Activated naive CD8-positive, alpha-beta T cell treated with anti-CD3 and anti-CD28 coated beads, Interleukin-2, amount 50 U/mL, for 24 hours (primary cell): ENCODE data around the gene MEF2C.

Experiments
- ATAC-seq: fragments of 150-1000 bp; cut with Tn5 transposase; one replicate; pipeline ENCODE4 v1.10.0; 2021
- DNase-seq: peaks from one replicate; pipeline ENCODE4 v3.0.0; 2021
- H3K27ac Mint-ChIP-seq: one replicate; pipeline ENCODE4 v1.8.0; 2021; ENCODE audit warnings: mild to moderate bottlenecking, mixed read lengths
- H3K27me3 Mint-ChIP-seq: one replicate; pipeline ENCODE4 v1.8.0; 2021; ENCODE audit warnings: mixed read lengths
- H3K36me3 Mint-ChIP-seq: one replicate; pipeline ENCODE4 v1.8.0; 2021; ENCODE audit warnings: low read depth, mixed read lengths
- H3K4me1 Mint-ChIP-seq: one replicate; pipeline ENCODE4 v1.8.0; 2021; ENCODE audit warnings: mixed read lengths
- H3K4me3 Mint-ChIP-seq: one replicate; pipeline ENCODE4 v1.8.0; 2021; ENCODE audit warnings: mild to moderate bottlenecking, moderate library complexity, mixed read lengths
- H3K9me3 Mint-ChIP-seq: one replicate; pipeline ENCODE4 v1.8.0; 2021; ENCODE audit warnings: mixed read lengths

Gene MEF2C

GRCh38 chr5:88836195-88836838 lies 46.7 kb downstream of the MEF2C start:
- no peaks in the 10 kb centered on the region for H3K36me3 Mint-ChIP-seq
- no peak overlapping the region for H3K4me3 Mint-ChIP-seq
- peaks cover 31% of the 10 kb centered on the region for H3K4me1 Mint-ChIP-seq
- peaks cover 12% of the 10 kb centered on the region for H3K27me3 Mint-ChIP-seq
- ATAC-seq (no peak), DNase-seq (no peak)
- H3K27ac Mint-ChIP-seq, result peak overlapping the region; percentile 15
- H3K9me3 Mint-ChIP-seq, result no peaks in the 10 kb centered on the region

- Mint-ChIP-seq H3K4me3 (no peak overlapping the region), H3K27ac (no peak overlapping the region), H3K9me3 (no peaks in the 10 kb centered on the region), H3K36me3 (no peaks in the 10 kb centered on the region), H3K27me3 (peaks cover 9% of the 10 kb centered on the region), H3K4me1 (peaks cover 45% of the 10 kb centered on the region)
- DNase-seq (no peak), ATAC-seq (no peak)
These were observed 48.5 kb downstream of the MEF2C start for GRCh38 chr5:88834499-88834898.

- ATAC-seq (no peak), DNase-seq (no peak)
- H3K36me3 Mint-ChIP-seq, result no peaks in the 10 kb centered on the region
- H3K27ac Mint-ChIP-seq, result peak overlapping the region; percentile 34
- H3K4me3 Mint-ChIP-seq, result no peak overlapping the region
- H3K9me3 Mint-ChIP-seq, result peaks cover 2% of the 10 kb centered on the region
- H3K4me1 Mint-ChIP-seq, result peaks cover 49% of the 10 kb centered on the region
- peaks cover 5% of the 10 kb centered on the region for H3K27me3 Mint-ChIP-seq
These were observed 48.9 kb downstream of the MEF2C start for GRCh38 chr5:88834131-88834462.

GRCh38 chr5:88833371-88834130 lies 49.4 kb downstream of the MEF2C start:
- Mint-ChIP-seq H3K4me3 (peak overlapping the region; percentile 42), H3K27me3 (peaks cover 4% of the 10 kb centered on the region), H3K4me1 (peaks cover 54% of the 10 kb centered on the region), H3K27ac (peak overlapping the region; percentile 34), H3K9me3 (peaks cover 4% of the 10 kb centered on the region), H3K36me3 (no peaks in the 10 kb centered on the region)
- DNase-seq, result peak; percentile 63
- ATAC-seq, result peak; percentile 91

- Mint-ChIP-seq H3K36me3 (no peaks in the 10 kb centered on the region), H3K9me3 (peaks cover 4% of the 10 kb centered on the region), H3K4me3 (no peak overlapping the region), H3K4me1 (peaks cover 71% of the 10 kb centered on the region), H3K27me3 (peaks cover 3% of the 10 kb centered on the region), H3K27ac (no peak overlapping the region)
- ATAC-seq, result no peak
- no peak for DNase-seq
These were observed 51.2 kb downstream of the MEF2C start for GRCh38 chr5:88831816-88832215.

- no peak for ATAC-seq
- no peak for DNase-seq
- Mint-ChIP-seq H3K4me1 (peaks cover 79% of the 10 kb centered on the region), H3K36me3 (no peaks in the 10 kb centered on the region), H3K4me3 (no peak overlapping the region), H3K27me3 (peaks cover 3% of the 10 kb centered on the region), H3K9me3 (peaks cover 4% of the 10 kb centered on the region), H3K27ac (peak overlapping the region; percentile 92)
These were observed 52.4 kb downstream of the MEF2C start for GRCh38 chr5:88830567-88830966.

- peaks cover 87% of the 10 kb centered on the region for H3K4me1 Mint-ChIP-seq
- no peak for ATAC-seq
- peak overlapping the region; percentile 92 for H3K27ac Mint-ChIP-seq
- peaks cover 3% of the 10 kb centered on the region for H3K27me3 Mint-ChIP-seq
- DNase-seq, result no peak
- peak overlapping the region; percentile 61 for H3K4me3 Mint-ChIP-seq
- peaks cover 4% of the 10 kb centered on the region for H3K9me3 Mint-ChIP-seq
- H3K36me3 Mint-ChIP-seq, result no peaks in the 10 kb centered on the region
These were observed 53.2 kb downstream of the MEF2C start for GRCh38 chr5:88829775-88830174.

- Mint-ChIP-seq H3K4me1 (peaks cover 83% of the 10 kb centered on the region), H3K27ac (peak overlapping the region; percentile 92), H3K36me3 (no peaks in the 10 kb centered on the region), H3K4me3 (peak overlapping the region; percentile 61), H3K27me3 (peaks cover 1% of the 10 kb centered on the region), H3K9me3 (peaks cover 4% of the 10 kb centered on the region)
- peak; percentile 30 for ATAC-seq
- peak; percentile 8 for DNase-seq
These were observed 53.9 kb downstream of the MEF2C start for GRCh38 chr5:88829054-88829453.

GRCh38 chr5:88827997-88828396 lies 55.0 kb downstream of the MEF2C start:
- Mint-ChIP-seq H3K27ac (peak overlapping the region; percentile 92), H3K9me3 (peaks cover 4% of the 10 kb centered on the region), H3K27me3 (peaks cover 4% of the 10 kb centered on the region), H3K4me3 (peak overlapping the region; percentile 61), H3K36me3 (no peaks in the 10 kb centered on the region), H3K4me1 (peaks cover 73% of the 10 kb centered on the region)
- DNase-seq (no peak), ATAC-seq (peak; percentile 47)

GRCh38 chr5:88826646-88827585 lies 56.1 kb downstream of the MEF2C start:
- Mint-ChIP-seq H3K4me3 (peak overlapping the region; percentile 61), H3K27ac (peak overlapping the region; percentile 92), H3K36me3 (no peaks in the 10 kb centered on the region), H3K4me1 (peaks cover 66% of the 10 kb centered on the region), H3K9me3 (peaks cover 4% of the 10 kb centered on the region), H3K27me3 (peaks cover 4% of the 10 kb centered on the region)
- DNase-seq (peak; percentile 21), ATAC-seq (peak; percentile 80)

- Mint-ChIP-seq H3K4me3 (peak overlapping the region; percentile 61), H3K9me3 (peaks cover 4% of the 10 kb centered on the region), H3K27ac (peak overlapping the region; percentile 66), H3K27me3 (peaks cover 4% of the 10 kb centered on the region), H3K4me1 (peaks cover 62% of the 10 kb centered on the region), H3K36me3 (no peaks in the 10 kb centered on the region)
- DNase-seq (no peak), ATAC-seq (no peak)
These were observed 57.2 kb downstream of the MEF2C start for GRCh38 chr5:88825584-88826315.

- Mint-ChIP-seq H3K9me3 (peaks cover 4% of the 10 kb centered on the region), H3K4me3 (no peak overlapping the region), H3K27ac (peak overlapping the region; percentile 56), H3K4me1 (peaks cover 55% of the 10 kb centered on the region), H3K36me3 (no peaks in the 10 kb centered on the region), H3K27me3 (peaks cover 4% of the 10 kb centered on the region)
- ATAC-seq, result no peak
- DNase-seq, result no peak
These were observed 57.9 kb downstream of the MEF2C start for GRCh38 chr5:88824892-88825583.

GRCh38 chr5:88824141-88824540 lies 58.8 kb downstream of the MEF2C start:
- Mint-ChIP-seq H3K9me3 (peaks cover 2% of the 10 kb centered on the region), H3K4me1 (peaks cover 46% of the 10 kb centered on the region), H3K27ac (no peak overlapping the region), H3K4me3 (no peak overlapping the region), H3K36me3 (no peaks in the 10 kb centered on the region), H3K27me3 (peaks cover 4% of the 10 kb centered on the region)
- DNase-seq, result no peak
- no peak for ATAC-seq
